Spinal cord (tissue), 10 donors: ENCODE results near the gene LPAR1. TPM values are rescaled to one million over a fixed set of nuclear protein-coding genes. Genes with fewer than 3 reads are reported as not detected.
"Not testable (repeated sequence)": the region's sequence is repeated elsewhere in the genome, so short reads cannot be mapped to it uniquely, and the experiment has no call there.

Experiments
- DNase-seq, 6 donors: peaks; one replicate each; pipeline versions ENCODE4 v3.0.0 to v3.0.0-alpha.2; 2013 to 2015; ENCODE audit warnings: low spot score in 6 of 6, low read depth in 4 of 6
- H3K27ac ChIP-seq: one replicate; pipeline ENCODE4 v1.5.1; 2013; ENCODE audit warnings: low read depth, low read length, control low read depth
- H3K27me3 ChIP-seq: one replicate; pipeline ENCODE4 v1.6.1; 2013; ENCODE audit warnings: low read length; ENCODE audit not compliant: control insufficient read depth, insufficient read depth
- H3K36me3 ChIP-seq: one replicate; pipeline ENCODE4 v1.6.1; 2013; ENCODE audit warnings: low read length; ENCODE audit not compliant: control insufficient read depth, insufficient read depth
- H3K4me1 ChIP-seq: one replicate; pipeline ENCODE4 v1.6.1; 2013; ENCODE audit warnings: low read length; ENCODE audit not compliant: control insufficient read depth, insufficient read depth
- H3K4me3 ChIP-seq: one replicate; pipeline ENCODE4 v1.5.1; 2013; ENCODE audit warnings: low read depth, low read length, control low read depth
- H3K9me3 ChIP-seq: one replicate; pipeline ENCODE4 v1.6.1; 2013; ENCODE audit warnings: low read length; ENCODE audit not compliant: control insufficient read depth, insufficient read depth
- WGBS: methylation state at CpG from one replicate; pipeline ENCODE4 v1.1.5; 2013; ENCODE audit warnings: missing lambda C conversion rate; ENCODE audit not compliant: insufficient coverage; 5-methylcytosine and 5-hydroxymethylcytosine counted together
- polyA plus RNA-seq, 2 donors: library from polyadenylated mRNA; unstranded; fragments of 120-200 nt; gene quantifications; one replicate each; pipeline ENCODE4 v1.2.1, GENCODE V29; 2013; ENCODE audit not compliant: insufficient read length in 2 of 2
- total RNA-seq, 2 donors: library from RNA; depleted of rRNA in 1 of 2; stranded (reverse); fragments of 120-200 nt in 1 of 2; fragments of >200 nt in 1 of 2; gene quantifications; one replicate each; pipeline versions ENCODE4 v1.2.3 to v1.2.4, GENCODE V29; 2013 to 2014
- donor health status: healthy.

LPAR1 gene
- total and polyA plus RNA-seq, 4 donors: 92.7 to 177 (median 148) TPM

DNA sequence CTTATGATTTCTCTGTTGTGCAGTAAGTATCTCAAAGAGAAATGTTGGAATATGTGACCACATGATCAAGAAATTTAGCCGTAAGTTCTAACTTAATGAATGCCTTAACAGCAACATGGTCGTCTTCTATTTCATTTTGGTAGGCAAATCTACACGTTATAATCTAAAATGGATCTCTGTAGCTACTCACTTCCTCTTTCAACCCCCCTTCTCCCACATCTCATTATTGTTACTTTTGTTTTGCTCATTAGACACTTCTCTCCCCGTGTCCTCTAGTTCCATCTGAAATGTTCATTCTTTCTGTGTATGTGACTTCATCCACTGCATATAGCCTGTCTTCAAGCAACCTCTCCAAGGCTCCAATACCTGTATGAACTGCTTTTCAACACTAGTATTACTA, 27.1 kb upstream of the LPAR1 start:
- no peaks in the 10 kb centered on the region for H3K9me3 ChIP-seq
- no peaks in the 10 kb centered on the region for H3K36me3 ChIP-seq
- 91% methylated on average over 4 of the region's 4 CpGs for WGBS
- H3K27ac ChIP-seq: no peak overlapping the region
- no peaks in the 10 kb centered on the region for H3K27me3 ChIP-seq
- no peak for DNase-seq
- no peak overlapping the region for H3K4me3 ChIP-seq
- no peaks in the 10 kb centered on the region for H3K4me1 ChIP-seq

DNA sequence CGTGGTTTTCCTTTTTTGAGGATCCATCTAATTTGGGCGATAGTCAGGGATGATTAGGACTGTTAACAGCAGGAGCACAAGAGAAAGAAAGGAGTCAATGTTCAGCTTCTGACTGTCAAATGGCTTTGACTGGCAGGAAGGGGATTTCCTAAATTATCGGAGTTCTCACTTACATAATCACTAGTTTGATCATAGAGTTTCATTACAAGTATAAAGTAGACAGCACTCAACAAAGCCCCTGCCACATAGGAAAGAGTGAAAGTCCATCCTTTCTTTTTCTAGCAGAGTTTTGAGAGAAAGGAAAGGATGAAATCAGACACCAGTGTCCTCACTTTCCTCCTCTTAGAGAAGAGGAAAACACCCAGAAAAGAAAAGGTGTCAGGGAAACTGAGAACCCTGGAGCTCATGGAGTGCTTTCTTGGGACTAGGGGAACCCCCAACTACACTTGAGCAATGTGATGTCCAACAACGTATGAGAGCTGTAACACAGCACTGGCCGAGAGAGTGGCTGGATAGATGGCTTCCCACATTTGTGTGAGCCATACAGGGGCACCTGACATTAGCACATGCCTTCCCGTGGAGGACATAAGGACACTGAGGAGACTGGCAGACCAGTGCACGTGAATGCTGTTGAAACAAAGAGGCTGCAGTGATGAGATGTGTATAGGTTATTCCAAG, 26.0 kb upstream of the LPAR1 start:
- H3K4me3 ChIP-seq: no peak overlapping the region
- WGBS: 86% methylated on average over 5 of the region's 7 CpGs
- no peaks in the 10 kb centered on the region for H3K4me1 ChIP-seq
- no peaks in the 10 kb centered on the region for H3K9me3 ChIP-seq
- no peak overlapping the region for H3K27ac ChIP-seq
- H3K36me3 ChIP-seq: no peaks in the 10 kb centered on the region
- no peaks in the 10 kb centered on the region for H3K27me3 ChIP-seq
- DNase-seq: no peak

DNA sequence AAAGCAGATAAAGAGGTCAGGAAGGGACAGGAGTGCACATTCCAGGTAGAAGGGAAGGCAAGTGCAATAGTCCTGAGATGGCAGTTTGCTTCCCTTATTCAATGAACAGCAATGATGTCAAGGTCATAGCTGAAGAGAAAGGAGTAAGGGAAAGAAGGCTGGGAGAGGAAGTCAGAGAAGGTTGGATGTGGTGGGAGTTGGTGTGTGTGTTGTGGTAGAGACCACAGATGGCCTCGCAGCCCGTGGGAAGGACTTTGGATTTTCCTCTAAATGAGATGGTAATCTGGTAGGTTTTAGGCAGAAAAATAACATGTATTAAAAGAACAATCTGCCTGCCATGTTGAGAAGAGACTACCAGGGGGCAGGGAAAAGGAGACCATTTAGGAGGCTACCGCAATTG, 25.1 kb upstream of the LPAR1 start:
- 93% methylated on average over 3 of the region's 3 CpGs for WGBS
- no peak overlapping the region for H3K27ac ChIP-seq

DNA sequence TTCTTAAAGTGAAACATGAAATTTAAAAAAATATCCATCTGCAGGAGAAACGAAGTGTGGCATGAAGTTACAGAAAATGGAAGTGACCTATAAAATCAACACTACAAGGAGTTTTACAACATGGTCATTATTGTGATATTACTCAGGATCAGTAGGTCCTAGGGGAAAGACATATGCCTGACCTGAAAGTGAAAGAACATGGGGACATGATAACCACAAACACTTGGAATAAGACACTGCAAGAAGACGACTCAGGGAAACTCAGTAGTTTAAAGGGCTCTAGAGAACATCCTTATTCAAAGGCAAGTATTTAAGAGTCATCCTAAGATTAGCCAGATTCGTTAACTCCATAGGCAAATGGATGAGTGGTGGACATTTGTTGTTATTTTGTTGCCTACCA, 19.9 kb upstream of the LPAR1 start:
- DNase-seq: no peak
- H3K4me3 ChIP-seq: no peak overlapping the region
- no CpG with 5 or more reads among the region's 3 CpGs for WGBS
- H3K36me3 ChIP-seq: no peaks in the 10 kb centered on the region
- no peaks in the 10 kb centered on the region for H3K27me3 ChIP-seq
- H3K27ac ChIP-seq: no peak overlapping the region
- H3K9me3 ChIP-seq: no peaks in the 10 kb centered on the region
- H3K4me1 ChIP-seq: no peaks in the 10 kb centered on the region

More for the DNA sequence above, 25.1 kb upstream of the LPAR1 start:
- H3K4me1 ChIP-seq: no peaks in the 10 kb centered on the region
- H3K4me3 ChIP-seq: no peak overlapping the region
- H3K9me3 ChIP-seq: no peaks in the 10 kb centered on the region
- H3K36me3 ChIP-seq: no peaks in the 10 kb centered on the region
- no peak for DNase-seq
- H3K27me3 ChIP-seq: no peaks in the 10 kb centered on the region

DNA sequence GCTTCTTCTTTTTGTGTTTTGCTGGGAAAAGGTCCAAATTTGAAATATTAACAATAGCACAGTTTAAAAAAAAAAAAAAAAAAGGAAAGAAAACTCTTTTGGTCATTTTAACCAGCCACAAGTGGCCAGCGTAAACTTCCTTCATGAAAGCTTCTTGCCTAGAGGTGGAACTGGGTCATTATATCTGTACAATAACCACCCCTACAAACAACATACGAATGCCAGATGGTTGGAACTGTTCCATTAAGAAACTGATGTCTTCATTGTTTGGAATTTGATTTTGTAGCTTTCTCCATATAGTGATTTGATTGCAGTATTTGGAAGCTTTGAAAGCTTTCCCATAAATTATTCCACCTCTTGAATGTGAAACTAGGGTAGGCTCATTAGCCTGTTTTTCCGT, 18.3 kb upstream of the LPAR1 start:
- Histone ChIP-seq H3K9me3 (no peaks in the 10 kb centered on the region), H3K27me3 (no peaks in the 10 kb centered on the region), H3K4me3 (no peak overlapping the region), H3K27ac (no peak overlapping the region), H3K36me3 (no peaks in the 10 kb centered on the region), H3K4me1 (no peaks in the 10 kb centered on the region)
- WGBS: no CpG with 5 or more reads among the region's 3 CpGs
- DNase-seq: peak in 1 of 6 donors; percentile 65

DNA sequence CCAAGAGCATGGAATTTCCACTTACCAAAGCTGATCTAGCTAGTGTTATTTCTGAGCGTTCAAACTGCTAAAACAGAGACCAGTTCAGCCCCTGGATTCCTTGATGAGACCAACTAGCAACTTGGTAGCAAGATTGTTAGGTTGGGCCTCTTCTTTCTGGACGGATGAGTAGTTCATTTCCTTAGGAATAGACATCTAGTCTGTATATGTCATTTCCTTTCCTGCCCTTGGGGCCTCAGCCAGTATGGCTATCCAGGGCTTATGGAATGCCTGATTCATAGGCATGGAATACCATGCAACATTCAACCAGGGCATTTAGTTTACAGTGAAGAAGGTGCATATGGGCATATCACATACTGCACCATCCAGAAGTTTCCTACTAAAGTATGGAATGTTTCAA, 14.5 kb upstream of the LPAR1 start:
- H3K4me1 ChIP-seq: no peaks in the 10 kb centered on the region
- H3K9me3 ChIP-seq: no peaks in the 10 kb centered on the region
- H3K4me3 ChIP-seq: no peak overlapping the region
- DNase-seq: no peak
- H3K36me3 ChIP-seq: no peaks in the 10 kb centered on the region
- no peaks in the 10 kb centered on the region for H3K27me3 ChIP-seq
- no CpG with 5 or more reads among the region's 2 CpGs for WGBS
- H3K27ac ChIP-seq: no peak overlapping the region

DNA sequence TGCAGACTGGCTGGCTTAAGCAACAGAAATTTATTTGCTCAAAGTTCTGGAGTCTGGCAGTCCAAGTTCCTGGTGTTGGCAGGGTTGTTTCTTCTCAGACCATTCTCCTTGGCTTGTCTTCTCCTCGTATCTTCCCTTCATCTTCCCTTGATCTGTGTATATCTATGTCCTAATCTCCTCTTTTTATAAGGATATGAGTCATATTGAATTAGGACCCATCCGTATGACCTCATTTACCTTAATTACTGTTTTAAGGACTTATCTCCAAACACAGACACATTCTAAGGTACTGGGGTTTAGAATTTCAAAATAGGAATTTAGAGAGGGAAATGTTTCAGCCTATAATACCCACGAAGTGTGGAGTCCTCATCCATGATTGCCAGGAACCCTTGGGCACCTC, 13.1 kb upstream of the LPAR1 start:
- DNase-seq: no peak
- Histone ChIP-seq H3K36me3 (no peaks in the 10 kb centered on the region), H3K4me3 (no peak overlapping the region), H3K27ac (no peak overlapping the region), H3K27me3 (no peaks in the 10 kb centered on the region), H3K9me3 (peaks cover 2% of the 10 kb centered on the region), H3K4me1 (no peaks in the 10 kb centered on the region)
- WGBS: no CpG with 5 or more reads among the region's 3 CpGs

DNA sequence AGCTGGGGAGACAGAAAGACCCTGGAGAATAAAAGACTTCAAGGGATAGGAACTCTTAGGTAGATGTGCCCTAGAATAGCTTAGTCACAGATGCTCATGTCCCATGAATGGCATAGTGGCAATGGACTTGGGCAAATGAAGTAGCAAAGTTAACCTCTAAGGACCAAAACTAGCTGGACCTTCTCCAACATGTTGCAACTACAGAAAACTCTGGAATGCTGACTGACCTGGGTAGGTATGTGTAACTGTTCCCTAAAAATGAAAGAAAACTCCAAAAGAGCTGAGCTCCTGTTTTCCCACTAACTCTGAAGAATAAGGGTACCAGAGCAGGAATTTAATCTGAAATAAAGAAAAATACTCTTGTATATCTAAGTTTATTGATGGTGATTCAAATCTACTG, 12.5 kb upstream of the LPAR1 start:
- no peaks in the 10 kb centered on the region for H3K27me3 ChIP-seq
- H3K9me3 ChIP-seq: peaks cover 2% of the 10 kb centered on the region
- no peaks in the 10 kb centered on the region for H3K4me1 ChIP-seq
- no peak for DNase-seq
- no peaks in the 10 kb centered on the region for H3K36me3 ChIP-seq
- no peak overlapping the region for H3K4me3 ChIP-seq
- no peak overlapping the region for H3K27ac ChIP-seq

DNA sequence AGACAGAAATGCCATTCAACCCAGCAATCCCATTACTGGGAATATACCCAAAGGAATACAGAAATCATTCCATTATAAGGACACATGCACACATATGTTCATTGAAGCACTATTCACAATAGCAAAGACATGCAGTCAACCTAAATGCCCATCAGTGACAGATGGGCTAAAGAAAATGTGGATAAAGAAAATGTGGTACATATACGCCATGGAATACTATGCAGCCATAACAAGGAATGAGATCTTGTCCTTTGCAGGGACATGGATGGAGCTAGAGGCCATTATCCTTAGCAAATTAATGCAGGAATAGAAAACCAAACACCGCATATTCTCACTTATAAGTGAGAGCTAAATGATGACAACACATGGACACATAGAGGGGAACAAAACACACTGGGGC, 9.0 kb upstream of the LPAR1 start:
- not testable (repeated sequence) for H3K27me3 ChIP-seq, H3K9me3 ChIP-seq, DNase-seq, H3K27ac ChIP-seq, H3K4me1 ChIP-seq, H3K36me3 ChIP-seq, H3K4me3 ChIP-seq
- WGBS: no CpG with 5 or more reads among the region's 2 CpGs

DNA sequence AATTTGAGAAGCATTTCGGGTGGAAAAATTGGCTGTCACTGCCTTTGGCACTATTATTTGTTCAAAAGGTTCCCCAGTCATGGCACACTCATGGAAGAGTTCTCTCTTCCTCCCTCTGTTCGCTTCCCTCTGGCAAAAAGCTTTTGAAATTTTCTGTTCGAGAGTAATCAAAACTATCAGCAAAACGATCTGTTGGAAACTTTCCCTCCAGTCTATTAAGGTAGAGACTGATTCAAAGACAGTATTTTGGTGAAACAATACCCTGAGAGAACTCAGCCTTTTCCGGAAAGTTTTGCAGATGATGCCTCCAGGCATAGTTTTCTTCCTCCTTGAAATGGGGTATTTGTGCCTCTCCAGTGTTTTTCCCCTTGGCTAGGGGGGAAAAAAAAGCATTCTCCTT, 3.6 kb upstream of the LPAR1 start:
- H3K4me3 ChIP-seq: no peak overlapping the region
- H3K27me3 ChIP-seq: peaks cover 2% of the 10 kb centered on the region
- H3K4me1 ChIP-seq: peaks cover 17% of the 10 kb centered on the region
- H3K36me3 ChIP-seq: no peaks in the 10 kb centered on the region
- H3K9me3 ChIP-seq: peaks cover 4% of the 10 kb centered on the region
- DNase-seq: no peak
- no CpG with 5 or more reads among the region's 5 CpGs for WGBS
- no peak overlapping the region for H3K27ac ChIP-seq
